ENCODE data around the gene SGPP2. TPM values are rescaled to one million over a fixed set of nuclear protein-coding genes. Genes with fewer than 3 reads are reported as not detected.
"Not testable (repeated sequence)": the region's sequence is repeated elsewhere in the genome, so short reads cannot be mapped to it uniquely, and the experiment has no call there.

SGPP2 gene
- total and polyA plus RNA-seq, 8 donors, result 0.80 to 10.4 (median 3.6) TPM

- peak in 2 of 4 donors; percentile 31 to 71 for ATAC-seq
- DNase-seq, result peak in 1 of 6 donors; percentile 32
- Histone ChIP-seq H3K9me3 (no peaks in the 10 kb centered on the region), H3K36me3 (no peaks in the 10 kb centered on the region), H3K27ac (no peak overlapping the region), H3K4me3 (no peak overlapping the region), H3K27me3 (no peaks in the 10 kb centered on the region), H3K4me1 (no peaks in the 10 kb centered on the region)
- no peak for FAIRE-seq
- 52 to 56% methylated on average over 8 of the region's 8 CpGs for WGBS, 2 donors
- intact Hi-C loops (cut with DNase I), result no loop called here
- no peak for TF ChIP-seq CTCF (IDR thresholded peaks at IDR 0.05)
These were observed 20.0 kb upstream of the SGPP2 start for GRCh38 chr2:222404151-222404905.

DNA sequence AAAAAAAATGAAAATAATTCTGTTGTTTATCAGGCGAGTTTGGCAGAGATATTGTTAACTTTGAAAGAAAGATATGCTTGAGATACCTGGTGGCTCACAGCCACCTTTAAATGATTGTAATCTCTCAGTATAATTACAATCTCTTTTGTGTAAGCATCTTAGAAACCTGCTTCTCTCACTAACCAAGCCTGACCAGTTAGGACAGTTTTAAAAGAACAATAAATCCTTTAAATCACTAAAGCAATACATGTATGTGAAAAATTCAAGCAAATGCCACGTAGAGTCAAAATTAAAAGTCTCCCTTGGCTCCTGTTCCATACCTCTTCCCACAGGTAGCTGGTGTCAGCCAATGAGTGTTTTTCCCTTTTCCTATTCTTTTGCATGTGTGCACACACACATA lies 15.7 kb upstream of the SGPP2 start:
- FAIRE-seq (no peak), ATAC-seq (no peak), DNase-seq (no peak)
- 50 to 69% methylated on average over 2 of the region's 2 CpGs for WGBS, 2 donors
- H3K9me3 ChIP-seq, result no peaks in the 10 kb centered on the region
- TF ChIP-seq CTCF (IDR thresholded peaks at IDR 0.05), result no peak
- H3K36me3 ChIP-seq, result no peaks in the 10 kb centered on the region
- H3K4me3 ChIP-seq, result no peak overlapping the region
- H3K4me1 ChIP-seq, result no peaks in the 10 kb centered on the region
- no peak overlapping the region for H3K27ac ChIP-seq
- intact Hi-C loops (cut with DNase I), result no loop called here
- no peaks in the 10 kb centered on the region for H3K27me3 ChIP-seq

- Histone ChIP-seq H3K36me3 (no peaks in the 10 kb centered on the region), H3K9me3 (no peaks in the 10 kb centered on the region), H3K4me1 (no peaks in the 10 kb centered on the region), H3K27me3 (no peaks in the 10 kb centered on the region), H3K4me3 (no peak overlapping the region), H3K27ac (no peak overlapping the region)
- WGBS, 2 donors, result 69 to 74% methylated on average over 4 of the region's 4 CpGs
- no peak for TF ChIP-seq CTCF (IDR thresholded peaks at IDR 0.05)
- FAIRE-seq, result no peak
- intact Hi-C loops (cut with DNase I), result no loop called here
- DNase-seq, result no peak
- peak in 1 of 4 donors; percentile 54 for ATAC-seq
These were observed 13.8 kb upstream of the SGPP2 start for GRCh38 chr2:222410534-222410933.

DNA sequence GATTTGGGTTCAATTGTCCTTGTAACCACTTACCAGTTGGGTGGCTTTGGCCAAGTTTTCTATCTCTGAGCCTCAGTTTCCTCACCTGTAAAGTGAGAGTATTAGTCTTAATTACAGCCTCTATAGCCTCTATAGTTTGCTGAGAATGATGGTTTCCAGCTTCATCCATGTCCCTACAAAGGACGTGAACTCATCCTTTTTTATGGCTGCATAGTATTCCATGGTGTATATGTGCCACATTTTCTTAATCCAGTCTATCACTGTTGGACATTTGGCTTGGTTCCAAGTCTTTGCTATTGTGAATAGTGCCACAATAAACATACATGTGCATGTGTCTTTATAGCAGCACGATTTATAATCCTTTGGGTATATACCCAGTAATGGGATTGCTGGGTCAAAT lies 12.0 kb upstream of the SGPP2 start:
- DNase-seq, H3K27me3 ChIP-seq: not testable (repeated sequence)

GRCh38 chr2:222413295-222413911 lies 10.9 kb upstream of the SGPP2 start:
- FAIRE-seq (no peak), DNase-seq (no peak), ATAC-seq (no peak)
- Histone ChIP-seq H3K4me3 (no peak overlapping the region), H3K9me3 (no peaks in the 10 kb centered on the region), H3K27me3 (no peaks in the 10 kb centered on the region), H3K36me3 (no peaks in the 10 kb centered on the region), H3K4me1 (no peaks in the 10 kb centered on the region), H3K27ac (no peak overlapping the region)
- TF ChIP-seq CTCF (IDR thresholded peaks at IDR 0.05), result no peak
- WGBS, 2 donors, result 75 to 78% methylated on average over 1 of the region's 1 CpG
- intact Hi-C loops (cut with DNase I), result no loop called here

More for the DNA sequence above, 12.0 kb upstream of the SGPP2 start:
- H3K4me1 ChIP-seq; ATAC-seq; H3K36me3 ChIP-seq; H3K27ac ChIP-seq; intact Hi-C loops (cut with DNase I); FAIRE-seq; H3K9me3 ChIP-seq; H3K4me3 ChIP-seq: not testable (repeated sequence)
- 75 to 83% methylated on average over 2 of the region's 2 CpGs for WGBS, 2 donors

Measured in pancreas (tissue), 10 donors.